Measurements from ENCODE around the gene R3HDM1.
"Not testable (repeated sequence)": the region's sequence is repeated elsewhere in the genome, so short reads cannot be mapped to it uniquely, and the experiment has no call there.

R3HDM1 gene

GRCh38 chr2:135698838-135699237 is 167.6 kb downstream of the R3HDM1 start:
- DNase-seq (ENCODE audit: low read depth in 2 of 2) = no peak
- no peak overlapping the region for H3K4me3 ChIP-seq (replicated peaks in 1 of 2; ENCODE audit: low read depth in 2 of 2, low read length in 2 of 2)
- TF ChIP-seq, protein P1, sequence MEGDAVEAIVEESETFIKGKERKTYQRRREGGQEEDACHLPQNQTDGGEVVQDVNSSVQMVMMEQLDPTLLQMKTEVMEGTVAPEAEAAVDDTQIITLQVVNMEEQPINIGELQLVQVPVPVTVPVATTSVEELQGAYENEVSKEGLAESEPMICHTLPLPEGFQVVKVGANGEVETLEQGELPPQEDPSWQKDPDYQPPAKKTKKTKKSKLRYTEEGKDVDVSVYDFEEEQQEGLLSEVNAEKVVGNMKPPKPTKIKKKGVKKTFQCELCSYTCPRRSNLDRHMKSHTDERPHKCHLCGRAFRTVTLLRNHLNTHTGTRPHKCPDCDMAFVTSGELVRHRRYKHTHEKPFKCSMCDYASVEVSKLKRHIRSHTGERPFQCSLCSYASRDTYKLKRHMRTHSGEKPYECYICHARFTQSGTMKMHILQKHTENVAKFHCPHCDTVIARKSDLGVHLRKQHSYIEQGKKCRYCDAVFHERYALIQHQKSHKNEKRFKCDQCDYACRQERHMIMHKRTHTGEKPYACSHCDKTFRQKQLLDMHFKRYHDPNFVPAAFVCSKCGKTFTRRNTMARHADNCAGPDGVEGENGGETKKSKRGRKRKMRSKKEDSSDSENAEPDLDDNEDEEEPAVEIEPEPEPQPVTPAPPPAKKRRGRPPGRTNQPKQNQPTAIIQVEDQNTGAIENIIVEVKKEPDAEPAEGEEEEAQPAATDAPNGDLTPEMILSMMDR (IDR thresholded peaks at IDR 0.05; ENCODE audit: low read depth, low read length) = no peak

DNA sequence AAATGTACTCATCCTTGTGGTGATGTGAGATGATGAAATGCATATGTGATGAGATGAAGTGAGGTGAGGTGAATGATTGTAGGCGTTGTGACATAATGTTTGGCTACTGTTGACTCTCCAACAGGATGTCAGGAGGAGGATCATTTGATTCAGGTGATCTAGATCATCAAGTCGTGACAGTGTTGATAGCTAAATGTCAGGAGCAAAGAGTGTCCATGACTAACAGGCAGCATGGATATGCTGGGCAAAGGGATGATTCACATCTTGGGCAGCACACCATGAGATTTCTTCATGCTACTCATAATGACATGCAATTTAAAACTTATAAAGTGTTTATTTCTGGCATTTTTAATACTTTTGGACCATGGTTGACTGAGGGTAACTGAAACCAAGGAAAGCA is 170.2 kb downstream of the R3HDM1 start:
- TF ChIP-seq, protein P1 (IDR thresholded peaks at IDR 0.05; ENCODE audit: low read depth, low read length) = no peak
- DNase-seq (ENCODE audit: low read depth in 2 of 2) = peak; percentile 27 to 66
- H3K4me3 ChIP-seq (replicated peaks in 1 of 2; ENCODE audit: low read depth in 2 of 2, low read length in 2 of 2) = no peak overlapping the region

DNA sequence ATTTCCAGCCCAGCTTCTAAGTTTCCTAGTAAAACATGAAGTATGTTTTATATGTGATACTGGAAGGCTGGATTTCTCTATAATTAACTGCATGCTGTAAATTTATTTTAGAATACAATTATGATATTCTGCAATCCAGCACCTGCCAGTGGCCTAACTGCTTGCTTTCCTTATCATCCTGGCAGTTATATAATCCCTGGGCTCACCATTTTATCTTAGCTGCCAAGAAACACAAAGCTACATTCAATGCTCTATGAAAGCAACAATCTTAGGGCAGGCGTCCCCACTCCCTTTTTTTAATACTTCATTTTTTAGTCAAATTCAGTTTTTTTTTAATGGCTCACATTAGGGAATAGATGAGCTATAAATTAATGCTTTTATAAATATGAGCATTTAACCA is 172.0 kb downstream of the R3HDM1 start:
- DNase-seq (ENCODE audit: low read depth in 2 of 2) = no peak
- H3K4me3 ChIP-seq (replicated peaks in 1 of 2; ENCODE audit: low read depth in 2 of 2, low read length in 2 of 2) = no peak overlapping the region
- TF ChIP-seq, protein P1 (IDR thresholded peaks at IDR 0.05; ENCODE audit: low read depth, low read length) = no peak

DNA sequence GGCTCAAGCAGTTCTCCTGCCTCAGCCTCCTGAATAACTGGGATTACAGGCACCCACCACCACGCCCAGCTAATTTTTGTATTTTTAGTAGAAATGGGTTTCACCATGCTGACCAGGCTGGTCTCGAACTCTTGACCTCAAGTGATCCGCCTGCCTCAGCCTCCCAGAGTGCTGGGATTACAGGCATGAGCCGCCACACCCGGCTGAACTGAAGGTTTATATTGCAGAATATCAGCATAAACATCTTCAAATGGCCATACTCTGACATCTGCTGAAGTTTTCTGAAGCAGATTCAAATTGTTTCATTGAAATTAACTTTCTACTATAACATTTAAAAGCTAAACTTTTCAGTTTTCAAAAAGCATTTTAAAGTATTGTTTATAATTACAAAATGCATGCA is 172.8 kb downstream of the R3HDM1 start:
- DNase-seq (ENCODE audit: low read depth in 2 of 2); H3K4me3 ChIP-seq (replicated peaks in 1 of 2; ENCODE audit: low read depth in 2 of 2, low read length in 2 of 2): not testable (repeated sequence)

DNA sequence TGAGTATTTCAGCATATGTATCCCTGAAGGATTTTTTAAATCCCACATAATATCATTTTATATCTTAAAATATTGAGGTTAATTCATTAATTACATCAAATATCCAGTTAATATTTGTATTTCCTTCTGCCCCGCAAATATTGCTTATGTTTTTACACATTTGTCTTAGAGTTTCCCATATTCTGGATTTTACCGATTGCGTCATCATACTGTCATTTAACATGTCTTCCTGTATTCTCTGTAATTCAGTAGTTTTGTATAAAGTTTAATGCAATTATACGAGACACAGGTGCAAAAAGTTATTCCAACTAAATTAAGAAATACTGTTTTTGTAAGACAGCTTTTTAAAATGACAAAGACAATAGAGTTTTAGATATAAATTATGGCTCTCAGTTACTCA is 176.9 kb downstream of the R3HDM1 start:
- no peak overlapping the region for H3K4me3 ChIP-seq (replicated peaks in 1 of 2; ENCODE audit: low read depth in 2 of 2, low read length in 2 of 2)
- TF ChIP-seq, protein P1 (IDR thresholded peaks at IDR 0.05; ENCODE audit: low read depth, low read length) = no peak
- DNase-seq (ENCODE audit: low read depth in 2 of 2) = no peak

- no peak overlapping the region for H3K4me3 ChIP-seq (replicated peaks in 1 of 2; ENCODE audit: low read depth in 2 of 2, low read length in 2 of 2)
- TF ChIP-seq, protein P1 (IDR thresholded peaks at IDR 0.05; ENCODE audit: low read depth, low read length) = peak; percentile 88
- DNase-seq (ENCODE audit: low read depth in 2 of 2) = peak; percentile 59 to 62
Measured at GRCh38 chr2:135709992-135710391, 178.7 kb downstream of the R3HDM1 start.

DNA sequence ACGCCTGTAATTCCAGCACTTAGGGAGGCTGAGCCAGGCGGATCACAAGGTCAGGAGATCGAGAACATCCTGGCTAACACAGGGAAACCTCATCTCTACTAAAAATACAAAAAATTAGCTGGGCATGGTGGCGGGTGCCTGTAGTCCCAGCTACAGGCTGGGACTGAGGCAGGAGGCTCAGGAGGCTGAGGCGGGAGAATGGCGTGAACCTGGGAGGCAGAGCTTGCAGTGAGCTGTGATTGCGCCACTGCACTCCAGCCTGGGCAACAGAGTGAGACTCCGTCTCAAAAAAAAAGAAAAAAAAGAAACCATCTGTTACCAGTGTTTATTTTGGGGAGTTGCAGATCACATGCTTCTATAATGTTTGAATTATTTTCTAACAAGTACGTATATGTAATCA is 183.8 kb downstream of the R3HDM1 start:
- H3K4me3 ChIP-seq (replicated peaks in 1 of 2; ENCODE audit: low read depth in 2 of 2, low read length in 2 of 2); DNase-seq (ENCODE audit: low read depth in 2 of 2): not testable (repeated sequence)

GRCh38 chr2:135728064-135728743 is 196.9 kb downstream of the R3HDM1 start:
- TF ChIP-seq, protein P1 (IDR thresholded peaks at IDR 0.05; ENCODE audit: low read depth, low read length) = no peak
- no peak for DNase-seq (ENCODE audit: low read depth in 2 of 2)
- H3K4me3 ChIP-seq (replicated peaks in 1 of 2; ENCODE audit: low read depth in 2 of 2, low read length in 2 of 2) = no peak overlapping the region

All from cardiac fibroblast (primary cell).